ENCODE data around the gene CCDC154.

DNA sequence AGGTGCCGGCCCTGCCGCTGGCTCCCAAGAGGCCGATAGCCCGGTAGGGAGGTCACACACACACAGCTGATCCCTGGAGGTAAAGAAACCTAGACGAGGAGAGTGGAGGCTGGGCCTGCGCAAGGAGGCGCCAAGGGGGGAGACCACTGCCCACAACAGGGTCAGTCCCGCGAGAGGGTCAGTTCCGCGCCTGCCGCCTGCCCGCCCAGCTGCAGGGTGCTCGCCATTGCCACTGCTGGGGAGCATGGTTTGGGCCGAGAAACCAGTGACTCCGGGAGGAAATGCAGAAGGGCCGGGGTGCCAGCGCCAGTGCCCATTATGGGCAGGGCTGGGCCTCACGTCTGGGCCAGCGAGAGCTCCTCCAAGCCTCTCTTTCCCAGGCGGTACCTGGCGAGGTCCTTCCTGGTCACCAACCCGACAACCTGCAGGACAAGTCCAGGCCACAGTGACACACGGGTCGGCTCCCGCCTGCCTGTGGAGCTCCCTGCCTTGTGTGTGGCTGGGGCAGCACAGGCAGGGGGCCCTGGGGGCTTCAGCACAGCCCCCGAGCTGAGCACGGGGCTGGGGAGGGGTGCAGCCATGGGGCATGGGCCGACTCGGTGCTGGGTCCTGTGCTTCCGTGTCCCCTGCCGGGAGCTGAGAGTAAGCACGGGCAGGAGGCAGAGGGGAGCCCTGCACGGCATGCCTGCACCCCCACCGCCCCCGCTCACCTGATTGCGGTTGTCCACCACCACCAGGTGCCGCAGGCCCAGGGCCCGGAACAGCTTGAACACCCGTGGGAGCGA is 2.1 kb upstream of the CCDC154 start:
- TF ChIP-seq, protein P1, sequence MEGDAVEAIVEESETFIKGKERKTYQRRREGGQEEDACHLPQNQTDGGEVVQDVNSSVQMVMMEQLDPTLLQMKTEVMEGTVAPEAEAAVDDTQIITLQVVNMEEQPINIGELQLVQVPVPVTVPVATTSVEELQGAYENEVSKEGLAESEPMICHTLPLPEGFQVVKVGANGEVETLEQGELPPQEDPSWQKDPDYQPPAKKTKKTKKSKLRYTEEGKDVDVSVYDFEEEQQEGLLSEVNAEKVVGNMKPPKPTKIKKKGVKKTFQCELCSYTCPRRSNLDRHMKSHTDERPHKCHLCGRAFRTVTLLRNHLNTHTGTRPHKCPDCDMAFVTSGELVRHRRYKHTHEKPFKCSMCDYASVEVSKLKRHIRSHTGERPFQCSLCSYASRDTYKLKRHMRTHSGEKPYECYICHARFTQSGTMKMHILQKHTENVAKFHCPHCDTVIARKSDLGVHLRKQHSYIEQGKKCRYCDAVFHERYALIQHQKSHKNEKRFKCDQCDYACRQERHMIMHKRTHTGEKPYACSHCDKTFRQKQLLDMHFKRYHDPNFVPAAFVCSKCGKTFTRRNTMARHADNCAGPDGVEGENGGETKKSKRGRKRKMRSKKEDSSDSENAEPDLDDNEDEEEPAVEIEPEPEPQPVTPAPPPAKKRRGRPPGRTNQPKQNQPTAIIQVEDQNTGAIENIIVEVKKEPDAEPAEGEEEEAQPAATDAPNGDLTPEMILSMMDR (IDR thresholded peaks at IDR 0.05), result no peak
- TF ChIP-seq POLR2A (IDR thresholded peaks at IDR 0.05), result no peak
